IPS DF 4.7 (cell line): Measurements from ENCODE around the gene SLC9A5.

Experiments
- DNase-seq: peaks from one replicate; pipeline ENCODE4 v3.0.0-alpha.2; 2013; ENCODE audit warnings: low spot score; ENCODE audit errors: extremely low read depth

The SLC9A5 gene

DNA sequence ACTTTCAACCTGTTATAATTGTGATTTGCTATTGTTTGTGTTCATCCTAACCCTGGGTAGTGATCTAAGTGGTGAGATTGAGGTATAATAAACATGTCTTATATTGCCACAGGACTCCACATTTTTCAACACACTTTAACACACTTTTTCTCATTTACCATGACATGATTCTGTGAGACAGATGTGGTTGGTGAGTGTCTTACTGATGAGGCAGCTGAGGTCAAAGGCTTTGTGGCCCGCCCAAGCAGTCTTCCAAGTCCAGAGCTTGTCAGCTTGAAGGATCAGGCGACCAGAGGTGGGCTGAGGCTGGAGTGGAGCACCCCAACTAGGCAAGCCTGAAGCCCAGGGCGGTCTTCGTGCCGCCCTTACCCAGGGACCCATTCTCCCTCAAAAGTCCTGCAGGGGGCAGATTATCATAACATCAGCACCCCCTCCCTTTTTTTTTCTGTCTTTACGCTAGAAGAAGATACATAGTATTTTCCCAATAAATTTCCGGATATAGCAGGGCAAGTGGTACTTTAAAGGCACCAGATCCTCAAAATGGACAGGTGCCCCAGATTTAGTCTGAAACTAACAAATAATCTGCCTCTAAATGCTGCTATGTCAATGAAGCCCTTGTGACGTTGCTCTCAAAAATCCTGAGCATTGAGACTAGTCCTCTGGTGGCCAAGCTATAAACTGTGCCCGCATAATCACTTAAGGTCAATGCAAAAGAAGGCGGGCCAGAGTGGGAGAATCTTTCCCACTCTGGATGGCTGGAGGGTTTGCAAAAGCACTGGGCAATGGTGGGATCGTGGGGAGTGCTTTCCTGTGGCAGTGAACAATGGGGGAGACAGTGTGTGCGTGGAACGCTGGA is 56.7 kb downstream of the SLC9A5 start:
- no peak for DNase-seq

DNA sequence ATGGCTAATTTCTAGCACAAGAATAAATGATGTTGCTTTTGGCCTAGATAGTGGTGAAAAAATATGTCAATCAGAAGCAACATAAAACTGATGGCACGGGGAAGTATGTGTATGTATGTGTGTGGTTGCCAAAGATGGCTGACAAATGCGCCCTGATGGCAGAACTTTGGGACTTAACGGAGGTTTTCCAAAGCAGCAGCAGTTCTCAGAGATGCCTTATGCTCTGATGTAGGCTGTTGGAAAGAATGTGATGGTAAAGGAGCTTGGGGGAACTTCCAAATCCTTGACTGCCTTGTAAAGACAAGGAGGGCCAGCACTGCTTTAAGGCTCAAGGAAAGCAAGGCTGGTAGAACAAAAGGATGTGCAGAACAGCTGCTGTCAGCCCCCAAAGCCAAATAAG is 61.8 kb downstream of the SLC9A5 start:
- no peak for DNase-seq

DNA sequence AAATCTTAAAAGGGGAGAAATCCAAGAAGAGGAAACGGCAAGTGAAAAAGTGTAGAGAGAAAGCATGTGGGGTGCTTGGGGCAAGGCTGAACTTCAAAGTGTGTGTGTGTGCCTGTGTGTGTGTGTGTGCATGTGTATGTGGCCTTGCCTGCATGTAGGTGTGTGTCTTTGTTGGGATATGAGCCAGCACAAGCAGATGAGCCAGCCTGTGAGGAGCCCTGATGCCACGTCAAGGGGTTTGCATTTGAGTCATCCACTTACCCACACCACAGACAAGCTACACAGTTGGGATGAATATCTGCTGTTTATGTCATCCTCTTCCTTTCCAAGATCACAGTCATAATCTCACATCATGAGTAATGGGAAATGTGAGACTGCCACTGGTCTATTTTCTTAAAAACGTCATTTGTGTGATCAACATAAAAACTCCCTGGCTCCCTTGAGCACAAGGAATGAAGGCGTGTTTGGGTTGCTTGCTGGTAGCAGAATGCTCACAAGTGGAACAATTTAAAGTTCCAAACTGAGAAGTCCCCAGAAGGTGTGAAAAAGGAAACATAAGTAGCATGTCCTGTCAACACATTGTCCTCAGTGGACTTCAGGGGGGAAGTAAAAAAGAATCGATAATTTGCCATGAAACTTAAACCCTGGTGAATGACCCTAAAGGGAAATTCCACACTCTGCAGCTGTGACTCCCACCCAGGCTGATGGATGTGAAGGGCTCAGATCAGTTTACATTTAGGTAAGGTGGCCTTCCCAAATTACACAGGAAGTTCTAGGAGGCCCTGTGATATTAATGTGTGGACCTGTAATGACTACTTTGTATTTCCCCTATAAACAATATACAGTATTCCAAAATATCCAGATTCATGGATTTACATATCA is 63.1 kb downstream of the SLC9A5 start:
- DNase-seq = no peak

DNA sequence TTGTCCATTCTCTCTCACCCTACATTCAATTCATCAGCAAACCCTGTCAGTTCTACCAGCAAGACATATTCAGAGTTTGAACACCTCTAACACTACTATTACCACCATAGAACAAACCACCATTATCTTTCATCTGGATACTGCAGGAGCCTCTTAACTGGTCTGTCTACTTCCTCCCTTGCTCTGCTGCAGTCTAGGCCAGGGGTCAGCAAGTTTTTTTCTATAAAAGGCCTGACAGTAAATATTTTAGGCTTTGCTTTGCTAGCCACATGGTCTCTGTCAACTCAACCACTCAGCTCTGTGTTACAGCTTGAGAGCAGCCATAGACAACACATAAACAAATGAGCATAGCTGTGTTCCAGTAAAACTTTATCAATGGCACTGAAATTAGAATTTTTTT is 63.9 kb downstream of the SLC9A5 start:
- no peak for DNase-seq

DNA sequence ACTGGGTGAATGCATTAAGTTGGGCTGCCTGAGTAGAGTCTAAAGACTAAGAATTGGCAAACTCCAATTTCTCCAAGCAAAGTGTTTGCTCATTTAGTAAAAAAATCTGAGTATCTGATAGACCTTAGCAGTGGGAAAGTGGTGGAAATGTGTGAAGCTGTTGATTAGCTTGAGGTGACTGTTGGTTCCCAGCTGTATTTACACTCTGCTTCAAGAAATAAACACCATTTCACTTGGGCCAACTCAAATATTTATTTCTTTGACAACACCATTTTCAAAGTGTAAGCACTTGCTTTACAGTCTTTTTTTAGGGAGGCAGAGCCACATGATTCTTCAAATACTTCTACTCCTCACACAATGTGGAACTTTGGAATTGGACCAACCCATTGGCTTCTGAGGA is 69.1 kb downstream of the SLC9A5 start:
- no peak for DNase-seq
